RPMI7951 (cell line): ENCODE measurements around the gene PEAK3. TPM values are rescaled to one million over a fixed set of nuclear protein-coding genes. Genes with fewer than 3 reads are reported as not detected.
A peak's percentile ranks its signal among the peaks of the same experiment; 100 is the strongest.

Experiments
- DNase-seq: peaks from one replicate; pipeline ENCODE4 v3.0.0-alpha.2; 2012; ENCODE audit warnings: low read depth
- total RNA-seq: library from RNA; depleted of rRNA; stranded (reverse); fragments of >200 nt; shearing (Covaris generic); gene quantifications from 2 replicates; pipeline ENCODE4 v1.2.3, GENCODE V29; 2014

Gene PEAK3
- total RNA-seq, 1 experiment from 2014 or later, result 0.24 TPM

DNA sequence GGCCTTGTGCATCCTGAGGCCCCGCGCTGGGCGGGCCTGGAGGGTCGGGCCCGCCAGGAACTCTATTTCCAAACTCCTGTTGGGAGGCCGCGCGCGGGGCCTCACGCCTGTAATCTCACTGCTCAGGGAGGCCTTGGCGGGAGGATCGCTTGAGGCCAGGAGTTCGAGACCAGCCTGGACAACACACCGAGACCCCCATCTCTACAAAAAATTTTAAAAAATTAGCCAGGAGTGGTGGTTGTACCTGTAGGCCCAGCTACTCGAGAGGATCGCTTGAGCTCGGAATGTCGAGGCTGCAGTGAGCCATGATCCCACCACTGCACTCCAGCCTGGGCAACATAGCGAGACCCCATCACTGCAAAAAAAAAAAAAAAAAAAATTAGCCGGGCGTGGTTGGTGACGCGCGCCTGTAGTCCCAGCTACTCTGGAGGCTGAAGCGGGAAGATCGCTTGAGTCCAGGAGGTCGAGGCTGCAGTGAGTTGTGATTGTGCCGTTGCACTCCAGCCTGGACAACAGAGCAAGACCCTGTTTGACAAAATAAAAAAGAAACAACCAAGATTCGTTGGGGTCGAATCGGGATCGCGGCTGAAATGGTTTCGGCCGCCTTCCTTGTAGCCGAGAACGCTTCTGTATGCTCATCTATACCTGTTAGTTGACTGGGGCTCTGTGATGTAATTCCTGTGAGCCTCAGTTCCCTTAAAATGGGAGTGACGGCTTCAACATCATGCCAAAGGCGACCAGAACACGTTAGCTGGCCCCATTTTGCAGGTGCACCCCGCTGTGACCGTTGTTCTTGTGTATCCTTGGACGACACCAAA lies 44.7 kb downstream of the PEAK3 start:
- DNase-seq, result no peak

DNA sequence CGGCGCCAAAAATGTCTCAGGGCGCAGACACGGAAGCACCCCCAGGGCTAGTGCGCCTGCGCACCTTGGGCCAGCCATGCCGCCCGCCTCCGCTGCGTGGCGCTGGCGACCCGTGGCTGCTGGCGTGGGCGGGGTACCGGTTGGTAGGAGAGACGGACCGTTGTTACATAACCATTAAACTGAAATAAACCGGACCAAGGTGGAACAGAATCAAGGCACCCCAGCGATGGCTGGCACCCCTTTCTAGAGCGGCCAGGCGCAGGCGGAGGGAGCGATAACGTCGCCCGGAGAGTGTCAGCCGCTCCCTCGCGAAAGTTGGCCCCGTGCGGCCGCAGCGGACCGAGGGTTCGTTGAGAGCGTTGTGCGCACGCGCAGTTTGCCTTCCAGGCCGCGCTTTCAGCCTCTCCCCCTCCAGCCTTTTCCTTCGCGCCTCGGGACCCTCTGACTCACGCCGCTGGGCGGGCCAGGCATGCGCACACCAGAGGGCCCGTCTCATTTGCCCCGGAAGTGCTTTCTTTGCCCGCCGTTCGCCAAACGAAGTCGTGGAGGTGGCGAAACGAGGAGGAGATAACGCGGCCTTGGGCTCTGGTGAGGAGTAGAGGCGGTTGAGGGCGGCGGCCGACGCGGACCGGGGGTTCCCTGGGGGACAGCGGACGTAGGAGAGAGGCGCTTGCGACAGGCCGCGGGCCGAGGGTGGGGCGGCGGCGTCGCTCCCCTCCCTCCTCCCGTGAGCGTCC lies 45.5 kb downstream of the PEAK3 start, which contains the start of the genes PLEKHJ1 and SF3A2:
PLEKHJ1 (minus strand) TSS at position 16 of the 737 bp plus-strand sequence. CDS start 81 bp downstream, outside the sequence.
SF3A2 (plus strand) TSS at position 511 of the 737 bp plus-strand sequence. CDS start 6,595 bp downstream, outside the sequence.
- DNase-seq, result peak; percentile 96

DNA sequence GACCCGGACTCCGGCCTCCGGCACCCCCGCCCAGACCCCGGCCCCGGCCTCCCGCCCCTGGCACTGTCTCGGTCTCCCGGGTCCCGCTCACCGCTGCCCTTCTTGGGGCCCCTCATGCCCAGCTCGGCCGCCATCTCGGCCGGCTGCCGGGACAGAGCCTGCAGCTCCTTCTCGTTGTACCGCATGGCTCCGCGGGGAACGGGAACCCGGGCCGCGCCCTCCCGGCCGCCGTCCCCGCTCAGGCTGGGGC lies 46.0 kb downstream of the PEAK3 start:
- DNase-seq, result no peak

DNA sequence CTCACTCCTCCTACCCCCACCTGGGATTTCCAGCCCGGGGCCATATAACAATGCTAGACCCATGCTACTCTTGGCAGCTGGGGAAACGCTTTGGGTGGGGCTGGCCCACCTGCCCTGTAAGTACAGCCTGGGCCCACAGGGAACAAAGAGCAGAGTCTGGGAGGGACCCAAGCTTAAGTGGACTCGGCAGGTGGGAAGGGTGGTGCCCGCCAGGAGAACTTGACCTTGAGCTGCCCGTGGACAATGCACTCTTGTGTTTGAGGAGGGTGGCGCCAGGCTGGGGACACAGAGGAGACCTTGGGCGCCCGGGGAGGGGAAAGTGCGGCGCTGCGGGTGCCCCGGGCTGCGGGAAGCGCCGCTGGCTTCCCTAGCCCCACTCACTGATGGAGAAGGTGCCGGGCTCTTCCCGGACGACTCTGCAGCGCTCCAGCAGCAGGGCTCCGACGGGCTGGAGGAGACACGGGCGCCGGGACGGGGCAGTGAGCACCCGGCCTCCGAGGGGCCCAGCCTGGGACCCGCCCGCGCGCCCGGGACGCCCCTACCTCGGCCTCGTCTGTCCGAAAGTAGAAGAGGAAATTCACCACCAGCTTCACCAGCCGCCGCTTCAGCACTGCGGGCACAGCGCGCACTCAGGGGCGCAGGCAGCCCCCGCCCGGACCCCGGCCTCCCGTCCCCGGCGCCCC lies 46.5 kb downstream of the PEAK3 start:
- no peak for DNase-seq

DNA sequence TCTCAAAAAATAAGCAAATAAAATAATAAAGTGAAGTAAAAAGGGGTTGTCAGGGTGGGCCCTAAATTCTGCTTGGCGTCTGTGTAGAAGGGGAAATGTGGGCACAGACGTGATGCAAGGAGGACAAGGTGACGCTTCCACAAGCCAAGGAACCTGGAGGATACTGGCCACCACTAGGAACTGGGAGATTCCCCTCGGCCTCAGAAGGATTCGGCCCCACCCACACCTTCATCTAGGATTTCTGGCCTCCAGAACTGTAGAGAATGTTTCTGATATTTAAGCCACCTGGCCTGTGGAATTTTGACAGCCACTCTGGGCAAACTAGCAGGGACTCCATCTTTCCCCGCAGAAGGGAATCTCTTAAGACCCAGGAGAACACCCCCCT lies 47.0 kb downstream of the PEAK3 start:
- DNase-seq, result no peak

DNA sequence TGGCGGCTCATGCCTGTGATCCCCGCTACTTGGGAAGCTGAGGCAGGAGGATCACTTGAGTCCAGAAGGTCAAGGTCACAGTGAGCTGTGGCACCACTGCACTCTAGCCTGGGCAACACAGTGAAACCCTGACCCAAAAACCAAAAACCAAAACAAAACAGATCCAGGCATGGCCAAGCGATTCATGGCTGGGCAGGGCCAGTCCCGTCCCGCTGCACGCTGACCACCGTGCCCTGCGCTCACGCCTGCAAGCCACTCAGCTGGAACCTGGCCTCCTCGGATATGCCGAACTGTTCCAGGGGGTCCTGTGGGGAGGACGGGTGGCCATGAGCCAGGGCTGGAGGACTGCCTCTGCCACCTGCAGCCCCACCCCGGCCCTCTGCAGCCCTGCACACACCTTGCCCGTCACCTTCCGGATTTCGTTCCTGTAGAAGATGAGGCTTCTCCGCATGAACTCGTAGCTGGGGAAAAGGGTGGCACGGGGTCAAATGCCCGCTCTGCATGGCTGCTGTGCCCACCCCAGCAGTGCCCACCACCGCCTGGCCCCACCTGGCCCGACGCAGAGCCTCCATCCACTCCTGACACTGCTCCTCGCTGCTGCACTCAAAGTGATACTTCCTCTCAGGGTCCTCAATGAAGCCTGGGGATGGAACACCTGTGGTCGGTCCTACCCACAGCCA lies 48.2 kb downstream of the PEAK3 start:
- no peak for DNase-seq

DNA sequence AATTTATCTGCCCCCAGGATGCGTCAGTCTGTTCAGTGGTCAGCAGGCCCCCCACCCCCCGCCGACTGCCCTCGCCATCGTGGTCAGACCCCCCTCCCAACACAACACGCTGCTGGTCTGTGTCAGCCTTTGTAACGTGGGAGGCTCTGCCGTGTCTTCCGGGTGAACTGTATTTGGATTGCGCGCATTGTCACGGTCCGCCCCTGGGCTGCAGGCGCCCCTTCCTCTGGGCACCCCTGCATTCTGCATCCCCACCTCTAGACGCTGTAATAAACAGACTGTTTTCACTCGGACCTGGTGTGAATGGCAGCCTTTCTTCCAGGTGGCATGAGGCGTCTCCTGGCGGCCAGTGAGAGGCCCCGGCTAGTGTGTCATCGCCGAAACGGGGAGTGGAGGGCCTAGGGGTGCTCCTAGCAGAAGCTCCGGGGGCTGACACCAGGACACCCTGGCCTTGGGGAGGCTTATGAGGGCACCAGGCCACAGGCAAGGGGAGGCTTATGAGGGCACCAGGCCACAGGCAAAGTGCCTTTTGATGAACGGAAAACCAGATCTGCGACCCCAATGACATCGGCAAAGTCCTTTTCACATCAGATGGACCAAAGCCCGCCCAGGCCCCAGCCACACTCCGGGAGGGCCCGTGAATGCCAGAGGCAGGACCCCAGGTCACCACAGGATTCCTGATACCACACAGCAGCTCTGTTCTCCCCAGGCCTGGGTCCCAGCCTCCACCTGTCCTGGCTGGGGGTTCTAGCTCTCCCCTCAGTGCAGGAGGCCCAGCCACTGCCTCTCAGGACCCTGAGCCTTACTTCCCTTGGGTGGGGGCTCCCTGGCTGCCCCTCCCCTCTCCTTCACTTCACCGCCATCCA lies 49.5 kb downstream of the PEAK3 start:
- no peak for DNase-seq

DNA sequence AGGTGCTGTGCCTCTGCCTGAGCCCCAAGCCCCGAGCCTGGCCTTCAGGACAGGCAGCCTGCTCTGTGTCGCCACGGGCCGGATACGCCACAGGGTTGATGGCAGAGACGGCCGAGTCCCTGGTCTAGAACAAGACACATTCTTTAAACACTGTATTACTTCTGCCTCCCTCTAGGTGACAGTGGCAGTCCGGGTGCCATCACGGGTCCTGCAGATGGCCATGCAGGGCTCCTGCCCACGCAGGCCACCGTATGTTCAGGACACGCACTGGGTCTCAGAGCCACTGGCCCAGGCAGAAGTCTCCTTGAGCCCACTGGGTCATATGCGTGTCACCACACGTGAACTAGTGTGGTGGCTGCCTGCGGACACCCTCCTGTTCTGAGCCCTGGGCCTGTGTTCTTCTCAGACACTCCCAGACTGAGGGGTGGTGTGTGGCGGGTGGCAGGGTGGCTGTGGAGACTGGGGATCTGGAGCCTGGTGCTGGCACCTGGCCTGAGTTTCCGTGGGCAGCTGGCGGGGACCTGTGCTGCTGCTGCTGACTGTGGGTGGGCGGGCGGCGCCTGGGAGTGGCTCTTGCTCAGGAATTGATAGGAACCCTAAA lies 50.3 kb downstream of the PEAK3 start:
- DNase-seq, result no peak

DNA sequence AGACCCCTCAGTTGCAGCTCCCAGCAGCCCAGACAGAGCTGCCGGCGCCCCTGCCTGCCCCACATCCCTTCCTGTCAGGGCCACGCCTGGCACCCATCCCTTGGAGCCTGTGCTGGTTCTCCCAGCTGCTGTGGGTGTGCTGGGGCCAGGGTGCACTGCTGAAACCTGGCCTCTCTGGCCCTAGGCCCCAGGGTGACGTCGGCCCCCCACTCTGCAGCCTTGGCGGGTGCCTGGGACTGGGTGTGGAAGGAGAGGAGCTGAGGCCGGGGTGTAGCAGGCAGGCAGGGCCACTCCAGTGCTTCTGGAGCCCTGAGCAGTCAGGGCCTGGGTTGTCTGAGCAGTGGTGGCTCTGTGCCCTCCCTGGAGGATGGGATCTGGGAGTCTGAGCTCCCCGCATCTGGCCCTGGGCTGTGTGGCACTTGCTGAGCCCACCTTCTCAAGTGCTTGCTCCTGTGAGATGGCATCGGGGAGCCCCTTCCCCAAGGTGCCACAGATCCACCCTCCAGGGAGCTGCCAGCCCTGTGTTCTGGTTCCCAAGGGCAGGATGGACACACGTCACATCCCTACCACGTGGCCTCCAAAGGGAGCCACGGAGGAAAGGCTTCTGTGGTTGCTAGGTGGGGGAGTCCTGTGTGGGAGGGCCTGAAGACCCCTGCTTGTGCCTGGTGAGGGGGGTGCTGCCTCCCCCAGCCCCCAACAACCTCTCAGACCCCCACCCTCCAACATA lies 51.0 kb downstream of the PEAK3 start:
- no peak for DNase-seq

DNA sequence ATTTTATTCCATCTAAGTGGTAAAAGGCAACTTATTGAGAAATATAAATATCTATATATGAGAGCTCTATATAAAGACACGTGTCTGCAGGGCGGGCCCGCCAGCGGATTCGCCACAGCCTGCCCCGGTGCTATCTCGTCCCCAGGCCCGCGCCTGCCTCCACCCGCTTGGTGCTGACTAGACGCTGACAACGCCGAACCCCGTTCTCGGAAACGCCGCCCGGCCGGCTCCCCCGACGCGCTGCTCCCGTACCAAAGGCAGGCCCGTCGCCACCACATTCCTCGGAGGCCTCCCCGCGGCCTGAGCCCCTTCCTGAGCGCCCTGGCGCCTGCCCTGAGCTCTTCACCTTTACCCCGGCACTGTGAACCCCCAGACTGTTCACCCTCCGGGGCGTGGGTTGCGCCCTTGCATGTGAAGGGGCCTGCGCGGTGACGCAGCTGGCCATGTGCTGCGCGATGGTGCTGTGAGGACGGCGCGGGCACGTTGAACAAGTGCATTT lies 51.9 kb downstream of the PEAK3 start:
- DNase-seq, result no peak

DNA sequence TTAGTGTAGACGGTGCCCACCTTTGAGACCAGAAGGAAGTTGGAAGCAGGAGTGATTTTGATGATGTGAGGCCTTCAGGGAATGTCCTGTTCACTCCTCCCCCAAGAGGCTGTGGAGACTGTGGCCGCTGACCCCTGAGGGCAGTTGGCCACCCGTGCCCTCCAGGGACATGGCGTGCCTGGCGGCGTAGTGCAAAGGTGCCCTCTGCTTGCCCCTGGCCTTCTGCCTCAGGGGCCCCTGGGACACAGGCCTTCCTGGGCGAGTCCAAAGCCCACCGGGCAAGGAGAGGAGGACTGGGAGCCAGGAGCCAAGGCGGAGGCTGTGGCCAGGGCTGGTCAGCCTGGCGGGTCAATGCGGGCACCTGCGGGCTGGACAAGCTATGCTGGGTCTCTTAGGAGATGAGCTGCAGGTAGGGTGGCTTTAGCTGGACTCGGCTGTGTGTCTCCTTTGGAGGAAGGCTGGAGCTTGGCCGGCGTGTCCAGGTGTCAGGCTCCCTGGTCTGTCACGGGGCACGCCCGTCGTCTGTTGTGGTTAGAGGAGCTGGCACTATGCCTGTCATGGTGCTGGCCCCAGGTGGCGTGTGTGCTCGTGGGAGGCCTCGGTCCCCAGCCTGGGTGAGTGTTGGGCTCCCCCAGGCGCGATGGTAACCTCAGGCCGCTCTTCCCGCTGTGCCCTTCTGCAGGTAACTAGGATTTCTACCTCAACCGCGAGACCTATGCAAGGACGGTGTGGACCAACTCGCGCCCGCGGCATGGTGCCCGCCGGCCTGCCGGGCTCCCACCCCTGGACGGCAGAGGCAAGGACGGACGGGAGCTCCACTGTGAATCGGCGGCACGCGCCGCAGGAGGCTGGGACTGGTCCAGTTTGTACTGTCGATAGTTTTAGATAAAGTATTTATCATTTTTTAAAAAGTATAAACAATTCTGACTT lies 52.6 kb downstream of the PEAK3 start:
- no peak for DNase-seq

DNA sequence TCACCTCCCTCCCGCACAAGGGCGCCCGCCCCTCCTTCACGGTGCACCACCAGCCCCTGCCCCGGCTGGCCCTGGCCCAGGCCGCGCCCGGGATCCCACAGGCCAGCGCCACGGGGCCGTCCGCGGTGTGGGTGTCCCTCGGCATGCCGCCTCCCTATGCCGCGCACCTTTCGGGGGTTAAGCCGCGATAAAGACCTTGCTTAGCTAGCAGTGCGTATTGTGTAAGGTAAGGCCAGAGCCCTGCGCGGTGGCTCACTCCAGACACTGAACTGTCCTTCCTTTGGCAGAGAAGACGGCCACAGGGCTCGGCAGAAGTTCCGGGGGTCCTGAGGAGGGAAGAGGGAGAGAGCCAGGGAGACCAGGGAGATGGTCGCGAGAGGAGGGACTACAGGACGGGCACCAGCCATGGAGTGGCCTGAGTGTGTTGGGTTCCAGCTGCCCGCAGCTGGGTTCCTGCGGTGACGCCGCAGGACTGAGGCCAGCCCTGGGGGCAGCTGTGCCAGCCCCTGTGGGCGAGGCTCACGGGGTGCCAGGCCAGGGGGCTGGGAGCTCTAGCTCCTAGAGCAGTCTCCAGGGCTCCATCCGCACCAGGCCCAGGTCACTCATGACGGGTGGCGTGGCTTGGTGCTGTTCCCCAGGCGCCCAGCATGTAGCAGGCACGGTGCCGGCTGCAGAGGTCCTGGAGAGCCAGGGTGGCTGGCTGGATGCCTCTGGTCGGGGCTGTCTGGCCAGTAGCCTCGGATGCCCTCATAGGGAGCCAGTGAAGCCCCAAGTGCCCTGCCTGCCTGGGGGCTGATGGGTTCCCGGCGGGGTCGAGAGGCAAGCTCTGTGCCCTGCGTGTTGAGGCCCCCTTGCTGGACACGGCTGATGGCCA lies 53.6 kb downstream of the PEAK3 start:
- no peak for DNase-seq

DNA sequence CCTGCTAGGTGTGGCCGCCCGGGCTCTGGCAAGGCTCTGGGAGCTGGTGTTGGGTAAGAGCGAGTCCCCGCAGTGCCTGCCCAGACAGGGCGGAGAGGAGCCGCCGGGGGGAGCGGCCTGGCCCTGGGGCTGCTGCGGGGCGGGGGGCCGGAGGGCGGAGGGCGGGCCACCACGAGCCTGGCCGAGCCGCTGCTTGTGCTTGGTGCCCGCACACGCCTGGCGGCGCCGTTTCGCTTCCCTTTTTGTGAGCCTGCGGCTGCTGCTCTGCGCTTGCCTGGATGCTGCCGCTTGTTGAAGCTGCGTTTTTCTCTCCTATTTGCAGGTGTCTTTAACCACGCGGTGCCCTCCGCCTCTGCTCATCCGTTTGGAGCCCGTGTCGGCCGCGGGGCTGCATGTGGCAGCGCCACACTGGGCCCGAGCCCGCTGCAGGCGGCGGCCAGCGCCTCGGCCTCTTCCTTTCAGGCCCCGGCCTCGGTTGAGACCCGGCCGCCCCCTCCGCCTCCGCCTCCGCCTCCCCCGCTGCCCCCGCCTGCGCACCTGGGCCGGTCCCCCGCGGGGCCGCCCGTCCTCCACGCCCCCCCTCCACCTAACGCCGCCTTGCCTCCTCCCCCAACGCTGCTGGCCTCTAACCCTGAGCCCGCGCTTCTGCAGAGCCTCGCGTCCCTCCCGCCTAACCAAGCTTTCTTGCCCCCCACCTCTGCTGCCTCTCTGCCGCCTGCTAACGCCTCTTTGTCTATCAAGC lies 54.4 kb downstream of the PEAK3 start:
- no peak for DNase-seq

DNA sequence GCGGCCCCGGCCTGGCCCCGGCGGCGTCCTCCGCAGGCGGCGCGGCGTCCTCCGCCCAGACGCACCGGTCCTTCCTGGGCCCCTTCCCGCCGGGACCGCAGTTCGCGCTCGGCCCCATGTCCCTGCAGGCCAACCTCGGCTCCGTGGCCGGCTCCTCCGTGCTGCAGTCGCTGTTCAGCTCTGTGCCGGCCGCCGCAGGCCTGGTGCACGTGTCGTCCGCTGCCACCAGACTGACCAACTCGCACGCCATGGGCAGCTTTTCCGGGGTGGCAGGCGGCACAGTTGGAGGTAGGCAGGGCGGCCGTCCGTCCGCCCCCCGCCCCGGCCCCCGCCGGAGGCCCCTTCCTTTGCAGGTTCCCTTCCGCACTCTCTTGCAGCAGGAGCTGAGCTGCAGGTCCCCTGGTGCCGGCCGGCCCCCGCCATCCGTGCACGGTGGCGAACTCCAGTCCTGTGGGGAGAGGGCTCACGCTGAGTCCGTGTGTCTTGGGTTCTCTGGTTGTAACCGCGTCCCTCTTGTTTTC lies 55.1 kb downstream of the PEAK3 start:
- no peak for DNase-seq

DNA sequence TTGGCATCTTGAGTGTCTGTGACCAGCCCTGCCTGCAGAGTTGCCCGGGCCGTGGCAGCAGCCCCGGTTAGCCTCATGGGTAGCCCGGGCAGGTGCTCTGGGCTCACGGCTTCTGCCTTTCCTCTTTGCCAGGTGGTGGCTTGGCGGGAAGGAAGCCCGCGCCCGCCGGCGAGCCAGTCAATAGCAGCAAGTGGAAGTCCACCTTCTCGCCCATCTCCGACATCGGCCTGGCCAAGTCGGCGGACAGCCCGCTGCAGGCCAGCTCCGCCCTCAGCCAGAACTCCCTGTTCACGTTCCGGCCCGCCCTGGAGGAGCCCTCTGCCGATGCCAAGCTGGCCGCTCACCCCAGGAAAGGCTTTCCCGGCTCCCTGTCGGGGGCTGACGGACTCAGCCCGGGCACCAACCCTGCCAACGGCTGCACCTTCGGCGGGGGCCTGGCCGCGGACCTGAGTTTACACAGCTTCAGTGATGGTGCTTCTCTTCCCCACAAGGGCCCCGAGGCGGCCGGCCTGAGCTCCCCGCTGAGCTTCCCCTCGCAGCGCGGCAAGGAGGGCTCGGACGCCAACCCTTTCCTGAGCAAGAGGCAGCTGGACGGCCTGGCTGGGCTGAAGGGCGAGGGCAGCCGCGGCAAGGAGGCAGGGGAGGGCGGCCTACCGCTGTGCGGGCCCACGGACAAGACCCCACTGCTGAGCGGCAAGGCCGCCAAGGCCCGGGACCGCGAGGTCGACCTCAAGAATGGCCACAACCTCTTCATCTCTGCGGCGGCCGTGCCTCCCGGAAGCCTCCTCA lies 55.7 kb downstream of the PEAK3 start:
- no peak for DNase-seq
